Karpas-422 (cell line): ENCODE data around the gene AOPEP. TPM values are rescaled to one million over a fixed set of nuclear protein-coding genes. Genes with fewer than 3 reads are reported as not detected.

Experiments used
- DNase-seq: peaks from one replicate; pipeline ENCODE4 v3.0.0-alpha.2; 2015
- H2AFZ ChIP-seq: fragments of 200-600 bp; sonication (generic); 2 replicates; pipeline ENCODE4 v1.6.1; 2014; ENCODE audit warnings: antibody characterized with exemption, low read length, mixed read lengths
- H3K27ac ChIP-seq: fragments of 200-600 bp; sonication (generic); 2 replicates; pipeline ENCODE4 v1.5.1; 2014; ENCODE audit warnings: mild to moderate bottlenecking, low read length, moderate library complexity
- H3K27me3 ChIP-seq: fragments of 200-600 bp; sonication (generic); 2 replicates; pipeline ENCODE4 v1.6.1; 2014; ENCODE audit warnings: low read length, mixed read lengths
- H3K36me3 ChIP-seq: fragments of 200-600 bp; sonication (generic); 2 replicates; pipeline ENCODE4 v1.6.1; 2014; ENCODE audit warnings: low read length, mixed read lengths; ENCODE audit not compliant: insufficient read depth
- H3K4me1 ChIP-seq: fragments of 200-600 bp; sonication (generic); 2 replicates; pipeline ENCODE4 v1.6.1; 2014; ENCODE audit warnings: mild to moderate bottlenecking, low read length, mixed read lengths
- H3K4me2 ChIP-seq: fragments of 200-600 bp; sonication (generic); 2 replicates; pipeline ENCODE4 v1.6.1; 2014; ENCODE audit warnings: low read length, low read depth, mild to moderate bottlenecking; ENCODE audit not compliant: poor library complexity, severe bottlenecking
- H3K4me3 ChIP-seq: fragments of 200-600 bp; sonication (generic); 2 replicates; pipeline ENCODE4 v1.5.1; 2014; ENCODE audit warnings: mild to moderate bottlenecking, antibody characterized with exemption, low read length, mixed read lengths
- H3K79me2 ChIP-seq: fragments of 200-600 bp; sonication (generic); 2 replicates; pipeline ENCODE4 v1.6.1; 2014; ENCODE audit warnings: mild to moderate bottlenecking, low read length, mixed read lengths
- H3K9ac ChIP-seq: fragments of 200-600 bp; sonication (generic); 2 replicates; pipeline ENCODE4 v1.6.0; 2014; ENCODE audit warnings: low read length
- H3K9me2 ChIP-seq: fragments of 200-600 bp; sonication (generic), shearing (Covaris generic); replicated peaks from 2 replicates; pipeline ENCODE4 v1.6.0; 2014; ENCODE audit warnings: mild to moderate bottlenecking, low read length, moderate library complexity; ENCODE audit not compliant: insufficient read depth
- H3K9me3 ChIP-seq: fragments of 300-700, 200-600 bp; sonication (generic); 2 replicates; pipeline ENCODE4 v1.6.1; 2014; ENCODE audit warnings: low read length, mixed read lengths
- H4K20me1 ChIP-seq: fragments of 200-600 bp; sonication (generic); 2 replicates; pipeline ENCODE4 v1.6.1; 2014; ENCODE audit warnings: mild to moderate bottlenecking, antibody characterized with exemption, low read length, low read depth; ENCODE audit not compliant: insufficient read depth
- total RNA-seq: library from RNA; depleted of rRNA; stranded (reverse); fragments of >200 nt; shearing (Covaris generic); gene quantifications from 2 replicates; pipeline ENCODE4 v1.2.3, GENCODE V29; 2014; ENCODE audit warnings: low replicate concordance

AOPEP gene
- total RNA-seq, 1 experiment from 2014 or later, result 22.7 TPM

DNA sequence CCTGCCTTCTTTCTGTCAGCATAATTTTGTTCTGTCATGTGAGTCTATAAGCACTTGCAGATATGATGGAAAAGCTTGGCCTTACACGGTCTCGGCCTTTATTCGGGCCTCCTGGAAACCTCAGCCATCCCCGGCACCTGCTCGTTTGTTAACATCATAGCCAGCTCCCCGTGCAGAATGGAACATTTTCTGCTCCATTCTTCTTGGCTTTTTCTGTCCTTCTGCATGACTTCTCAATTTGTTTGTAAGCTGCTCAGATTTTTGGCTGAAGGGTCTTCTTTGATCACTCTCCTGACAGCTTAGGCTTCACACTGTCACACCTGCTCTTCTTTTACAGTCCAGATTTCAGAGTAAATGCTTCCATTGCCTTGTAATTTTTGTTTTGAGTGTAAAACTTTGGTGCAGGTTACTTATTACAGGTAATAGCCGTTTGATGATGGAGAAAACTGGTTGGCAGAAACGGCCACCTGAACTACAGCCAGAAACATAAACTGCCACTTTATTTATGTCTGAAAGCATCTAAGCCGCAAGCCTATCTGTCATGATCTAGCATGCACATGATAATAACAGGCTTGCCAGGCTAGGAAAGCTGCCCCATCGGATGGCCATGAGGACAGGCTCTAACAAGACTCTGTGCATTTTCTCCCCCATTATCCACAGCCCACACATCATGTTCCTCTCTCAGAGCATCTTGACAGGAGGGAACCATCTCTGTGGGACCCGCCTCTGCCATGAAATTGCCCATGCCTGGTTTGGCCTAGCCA, 197.0 kb downstream of the AOPEP start:
- Histone ChIP-seq H3K27me3 (no peaks in the 10 kb centered on the region), H3K4me1 (peaks cover 26% of the 10 kb centered on the region), H3K9me3 (no peaks in the 10 kb centered on the region), H3K27ac (peak overlapping the region; percentile 62), H3K4me2 (peak overlapping the region; percentile 59), H3K9ac (peak overlapping the region; percentile 52; the same call in 1 of the 2 replicates), H2AFZ (no peak overlapping the region), H4K20me1 (no peaks in the 10 kb centered on the region; the same call in 1 of the 2 replicates), H3K79me2 (no peaks in the 10 kb centered on the region), H3K36me3 (no peaks in the 10 kb centered on the region), H3K4me3 (no peak overlapping the region), H3K9me2 (no peaks in the 10 kb centered on the region)
- no peak for DNase-seq

DNA sequence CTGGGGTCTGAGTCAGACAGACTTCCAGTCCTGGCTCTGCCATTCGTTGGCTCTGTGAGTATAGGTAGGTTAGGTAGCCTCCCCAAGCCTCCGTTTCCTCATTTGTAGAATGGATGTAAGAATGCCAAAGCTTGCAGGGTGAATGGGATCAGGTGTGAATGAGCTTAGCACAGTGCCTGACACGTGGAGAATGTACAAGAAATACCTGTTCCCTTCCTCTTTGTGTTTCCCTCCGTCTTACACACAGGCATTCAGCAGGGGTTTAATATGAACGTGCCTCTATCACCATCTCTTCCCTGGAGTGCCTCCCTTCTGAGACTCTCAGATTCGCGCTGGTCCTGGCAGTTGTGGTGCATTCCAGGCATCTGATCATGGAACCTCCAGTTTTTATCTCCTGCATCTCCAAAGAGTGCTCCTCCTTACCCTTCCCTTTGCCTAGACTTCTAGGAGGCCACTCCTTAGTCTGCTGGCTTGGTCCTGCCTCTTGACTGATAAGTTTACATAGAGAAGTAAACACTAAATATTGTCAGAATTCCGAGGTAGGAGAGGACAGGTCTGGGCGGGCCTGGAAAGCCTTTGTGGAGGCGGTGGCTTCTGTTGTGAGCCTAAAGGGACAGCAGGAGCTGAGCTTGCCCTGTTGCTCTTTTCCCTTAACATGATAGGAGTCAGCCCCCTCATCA, 199.4 kb downstream of the AOPEP start:
- Histone ChIP-seq H4K20me1 (no peaks in the 10 kb centered on the region), H3K27me3 (no peaks in the 10 kb centered on the region), H3K79me2 (no peaks in the 10 kb centered on the region), H2AFZ (no peak overlapping the region), H3K4me1 (peaks cover 28% of the 10 kb centered on the region), H3K4me2 (no peak overlapping the region), H3K9me2 (no peaks in the 10 kb centered on the region), H3K27ac (no peak overlapping the region), H3K9me3 (no peaks in the 10 kb centered on the region), H3K9ac (no peak overlapping the region), H3K36me3 (no peaks in the 10 kb centered on the region), H3K4me3 (no peak overlapping the region)
- DNase-seq, result no peak

DNA sequence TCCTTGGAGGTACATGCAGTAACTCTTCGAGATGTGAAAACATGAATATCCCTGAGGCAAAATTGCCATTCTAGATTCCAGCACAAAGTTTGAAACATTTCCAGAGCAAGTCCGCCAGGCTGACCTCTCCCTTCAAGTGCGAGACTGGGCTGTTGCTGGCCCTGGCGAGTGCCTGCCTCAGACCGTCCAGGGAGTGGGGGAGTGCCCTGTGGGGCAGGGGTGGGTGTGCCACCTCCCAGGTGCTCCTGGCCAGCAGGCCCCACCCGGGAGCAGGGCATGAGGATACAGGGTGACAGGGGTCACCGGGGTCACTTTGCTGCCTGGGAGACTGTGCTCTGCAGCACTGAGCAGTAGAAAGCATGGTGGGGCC, 199.9 kb downstream of the AOPEP start:
- Histone ChIP-seq H4K20me1 (no peaks in the 10 kb centered on the region), H3K36me3 (no peaks in the 10 kb centered on the region), H2AFZ (no peak overlapping the region), H3K4me3 (no peak overlapping the region), H3K9me3 (no peaks in the 10 kb centered on the region), H3K27ac (no peak overlapping the region), H3K4me1 (peaks cover 24% of the 10 kb centered on the region), H3K27me3 (no peaks in the 10 kb centered on the region), H3K9ac (no peak overlapping the region), H3K79me2 (no peaks in the 10 kb centered on the region), H3K4me2 (no peak overlapping the region), H3K9me2 (no peaks in the 10 kb centered on the region)
- DNase-seq, result no peak

DNA sequence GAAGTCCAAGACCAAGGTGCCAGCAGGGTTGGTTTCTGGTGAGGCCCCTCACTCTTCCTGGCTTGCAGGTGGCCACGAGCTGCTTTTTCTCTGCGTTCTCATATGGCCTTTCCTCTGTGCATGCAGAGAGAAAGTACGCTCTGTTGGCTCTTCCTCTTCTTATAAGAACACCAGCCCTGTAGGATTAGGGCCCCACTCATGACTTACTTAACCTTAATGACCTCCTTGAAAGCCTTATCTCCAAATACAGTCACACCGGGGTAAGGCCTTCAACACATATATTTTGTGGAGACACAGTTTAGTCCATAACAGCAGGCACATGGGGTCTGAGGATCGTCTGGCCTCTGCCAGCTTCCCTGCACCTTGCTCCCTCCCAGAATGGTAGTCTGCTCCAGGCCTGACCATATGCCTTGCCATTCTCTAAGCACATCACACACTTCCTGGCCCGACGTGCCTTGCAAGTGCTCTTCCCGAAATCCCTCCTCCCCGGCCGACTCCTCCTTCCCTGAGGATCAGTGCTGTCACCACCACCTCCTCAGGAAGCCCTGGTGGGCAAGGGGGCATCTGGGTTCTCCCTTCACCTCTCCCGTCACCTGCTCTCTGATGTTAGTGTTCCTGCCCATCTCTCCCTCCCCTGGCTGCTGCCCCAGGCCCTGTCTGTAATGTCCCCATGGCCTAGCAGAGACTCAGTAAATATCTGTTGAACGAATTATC, 200.7 kb downstream of the AOPEP start:
- Histone ChIP-seq H4K20me1 (no peaks in the 10 kb centered on the region), H3K9ac (no peak overlapping the region), H3K27me3 (no peaks in the 10 kb centered on the region), H2AFZ (no peak overlapping the region), H3K79me2 (no peaks in the 10 kb centered on the region), H3K27ac (no peak overlapping the region), H3K9me3 (no peaks in the 10 kb centered on the region), H3K4me2 (no peak overlapping the region), H3K4me3 (no peak overlapping the region), H3K36me3 (no peaks in the 10 kb centered on the region), H3K4me1 (peaks cover 16% of the 10 kb centered on the region), H3K9me2 (no peaks in the 10 kb centered on the region)
- no peak for DNase-seq

DNA sequence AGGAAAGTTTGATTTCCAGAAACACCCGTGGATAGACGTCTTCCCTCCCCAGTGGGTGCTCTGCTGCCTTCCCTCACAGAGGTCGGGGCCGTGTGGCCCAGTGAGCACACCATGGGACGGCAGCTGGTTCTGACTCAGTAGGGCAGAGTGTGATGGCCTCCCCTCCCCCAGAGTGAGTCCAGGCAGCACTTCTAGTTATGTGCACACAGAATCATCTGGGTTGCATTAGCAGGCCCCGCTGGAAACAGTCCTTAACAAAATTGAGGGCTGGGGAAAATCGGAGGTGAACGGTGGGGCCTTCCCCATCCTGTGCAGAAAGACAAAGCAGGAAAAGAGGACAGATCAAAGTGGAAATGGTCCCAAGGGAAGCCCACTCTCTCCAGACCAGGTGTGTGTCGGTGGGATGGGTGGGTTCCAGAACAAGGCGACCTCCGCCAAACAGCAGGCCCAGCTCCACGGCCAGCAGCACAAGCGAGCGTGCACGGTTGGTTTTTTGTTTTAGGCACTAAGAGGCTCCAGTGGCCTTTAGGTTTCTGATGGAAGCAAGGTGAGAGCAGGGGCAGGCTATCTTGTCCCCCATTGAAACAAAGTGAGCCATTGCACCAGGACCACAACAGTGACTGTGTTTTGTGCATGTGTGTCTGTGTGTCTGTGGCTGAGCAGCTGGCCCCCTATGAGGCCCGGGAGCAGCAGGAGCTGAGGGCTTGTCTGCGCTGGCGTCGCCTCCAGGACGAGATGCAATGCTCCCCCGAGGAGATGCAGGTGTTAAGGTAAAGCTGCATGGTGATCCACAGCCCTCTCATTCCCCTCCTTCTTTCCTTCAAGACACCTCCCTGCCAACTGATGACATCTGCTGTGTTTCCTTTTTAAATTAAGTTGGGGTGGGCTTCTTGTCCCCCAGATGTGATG, 201.5 kb downstream of the AOPEP start:
- Histone ChIP-seq H3K4me1 (peaks cover 8% of the 10 kb centered on the region), H3K4me2 (no peak overlapping the region), H3K9me3 (no peaks in the 10 kb centered on the region), H3K9ac (no peak overlapping the region), H3K4me3 (no peak overlapping the region), H3K9me2 (no peaks in the 10 kb centered on the region), H4K20me1 (no peaks in the 10 kb centered on the region), H3K27me3 (no peaks in the 10 kb centered on the region), H3K27ac (no peak overlapping the region), H3K79me2 (no peaks in the 10 kb centered on the region), H2AFZ (no peak overlapping the region), H3K36me3 (no peaks in the 10 kb centered on the region)
- no peak for DNase-seq

DNA sequence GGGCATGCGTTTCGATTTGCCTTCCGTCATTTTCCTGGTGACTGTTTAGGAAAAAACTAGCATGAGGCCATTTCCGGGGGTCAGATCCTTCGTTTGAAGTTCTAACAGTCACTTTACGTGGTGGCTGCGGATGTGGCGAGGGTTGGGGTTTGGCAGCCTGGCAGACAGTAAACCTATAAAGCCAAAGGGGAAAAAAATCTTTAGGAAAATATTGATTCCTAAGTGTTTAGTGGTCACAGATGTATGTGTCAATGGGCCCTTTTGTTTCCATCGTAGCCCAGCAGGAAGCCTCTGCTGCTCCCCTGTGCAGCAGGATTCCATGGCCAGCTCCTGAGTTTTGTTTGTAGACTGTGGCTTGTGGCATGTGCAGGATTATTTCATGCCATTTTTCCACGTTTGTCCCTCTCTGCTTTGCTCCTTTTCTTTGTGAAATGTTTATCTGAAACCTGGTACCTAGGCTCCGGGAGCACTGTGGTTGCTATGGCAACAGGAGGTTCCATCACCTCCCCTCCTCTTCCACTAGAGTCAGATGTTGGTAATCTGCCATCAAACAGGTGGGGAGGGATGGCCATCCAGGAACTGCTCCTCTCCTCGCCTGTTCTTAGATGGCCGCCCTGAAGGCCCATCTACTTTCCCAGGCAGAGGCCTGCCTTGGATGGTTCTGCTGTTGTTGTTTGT, 202.3 kb downstream of the AOPEP start:
- Histone ChIP-seq H2AFZ (no peak overlapping the region), H4K20me1 (no peaks in the 10 kb centered on the region), H3K36me3 (no peaks in the 10 kb centered on the region), H3K27ac (no peak overlapping the region), H3K9ac (no peak overlapping the region), H3K79me2 (no peaks in the 10 kb centered on the region), H3K4me2 (no peak overlapping the region), H3K9me3 (no peaks in the 10 kb centered on the region), H3K4me3 (no peak overlapping the region), H3K9me2 (no peaks in the 10 kb centered on the region), H3K4me1 (peaks cover 3% of the 10 kb centered on the region; the same call in 1 of the 2 replicates), H3K27me3 (no peaks in the 10 kb centered on the region)
- no peak for DNase-seq

DNA sequence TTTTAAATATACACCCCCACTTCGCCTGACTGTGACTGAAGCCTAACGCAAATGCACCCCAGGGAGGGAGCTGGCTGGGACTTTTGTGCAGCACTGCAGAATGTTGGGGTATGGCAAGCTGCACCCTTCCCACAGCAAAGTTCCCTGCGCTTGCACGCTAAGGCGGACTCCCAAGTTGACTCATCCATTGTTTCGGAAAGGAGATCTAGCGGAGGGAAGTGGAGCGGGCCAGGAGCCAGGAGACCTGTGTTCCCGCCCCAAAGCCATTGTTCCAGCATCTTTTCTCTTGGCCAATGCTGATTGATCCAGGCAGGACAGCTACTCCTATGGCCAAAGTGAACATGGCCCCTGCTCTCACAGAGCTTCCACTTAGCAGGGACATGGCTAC, 202.9 kb downstream of the AOPEP start:
- DNase-seq, result no peak
- no peak overlapping the region for H3K4me3 ChIP-seq
- no peaks in the 10 kb centered on the region for H3K36me3 ChIP-seq
- H3K9me3 ChIP-seq, result no peaks in the 10 kb centered on the region
- peaks cover 3% of the 10 kb centered on the region; the same call in 1 of the 2 replicates for H3K4me1 ChIP-seq
- H3K79me2 ChIP-seq, result no peaks in the 10 kb centered on the region
- no peak overlapping the region for H3K4me2 ChIP-seq
- H3K9me2 ChIP-seq, result no peaks in the 10 kb centered on the region
- no peak overlapping the region for H3K27ac ChIP-seq
- no peak overlapping the region for H3K9ac ChIP-seq
- H4K20me1 ChIP-seq, result no peaks in the 10 kb centered on the region
- no peaks in the 10 kb centered on the region for H3K27me3 ChIP-seq
- no peak overlapping the region for H2AFZ ChIP-seq
